GM19328 (cell line): Measurements from ENCODE around the gene FGFR4.
A peak's percentile ranks its signal among the peaks of the same experiment; 100 is the strongest.
"Not testable (repeated sequence)": the region's sequence is repeated elsewhere in the genome, so short reads cannot be mapped to it uniquely, and the experiment has no call there.

Source experiments
- ATAC-seq: cut with Tn5 transposase; IDR thresholded peaks from one replicate; pipeline ENCODE4 v1.9.1; 2021; ENCODE audit warnings: mild to moderate bottlenecking, moderate library complexity; ENCODE audit not compliant: unreplicated experiment

Gene FGFR4

DNA sequence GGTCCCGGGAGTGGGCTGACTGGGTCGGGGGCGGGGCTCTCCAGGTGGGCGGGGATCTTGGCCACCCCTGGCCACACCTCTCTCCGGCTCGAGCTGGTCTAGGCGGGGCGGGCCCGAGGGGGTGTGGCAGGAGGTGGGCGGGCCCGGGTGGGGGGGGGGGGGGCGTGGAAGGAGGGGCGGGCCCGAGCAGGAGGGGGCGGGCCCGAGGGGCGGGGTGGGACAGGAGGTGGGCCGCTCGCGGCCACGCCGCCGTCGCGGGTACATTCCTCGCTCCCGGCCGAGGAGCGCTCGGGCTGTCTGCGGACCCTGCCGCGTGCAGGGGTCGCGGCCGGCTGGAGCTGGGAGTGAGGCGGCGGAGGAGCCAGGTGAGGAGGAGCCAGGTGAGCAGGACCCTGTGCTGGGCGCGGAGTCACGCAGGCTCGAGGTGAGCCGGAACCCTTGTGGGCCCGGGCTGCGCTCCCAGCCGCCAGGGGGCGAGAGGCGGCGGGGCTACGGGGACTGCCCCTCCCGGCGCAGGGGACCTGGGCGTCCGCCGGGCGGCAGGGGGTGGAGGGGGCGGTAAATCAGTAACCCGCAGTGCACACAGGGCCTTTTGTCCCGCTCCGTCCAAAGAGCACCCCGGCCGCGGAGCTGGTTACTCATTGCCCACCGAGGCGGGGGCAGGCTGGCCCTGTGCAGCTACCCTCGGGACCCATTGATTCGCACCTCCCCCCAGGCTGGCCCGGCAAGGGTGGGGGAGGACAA lies at the start of gene FGFR4:
Gene FGFR4 (plus strand): TSS at position 262 of the 744 bp plus-strand sequence. CDS start 2,688 bp downstream, outside the sequence.
- no peak for ATAC-seq

DNA sequence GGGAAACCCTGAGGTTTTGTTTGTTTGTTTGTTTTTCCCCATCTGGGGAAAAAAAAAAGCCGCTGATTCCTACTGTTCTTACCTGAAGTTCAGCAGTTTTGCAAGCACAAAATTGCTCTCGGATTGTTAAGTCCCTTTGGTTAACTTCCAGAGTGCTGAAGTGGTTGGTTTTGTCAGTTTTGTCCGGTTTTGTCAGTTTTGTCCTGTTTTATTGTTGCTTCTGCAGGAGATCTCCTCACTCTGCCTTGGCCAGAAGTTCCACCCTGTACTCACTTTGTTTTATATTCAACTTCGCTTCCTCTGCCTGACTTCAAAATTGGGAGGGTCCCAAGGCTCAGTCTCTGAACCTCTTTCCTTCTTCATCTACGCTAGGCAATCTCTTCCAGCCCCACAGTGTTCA lies 49.8 kb upstream of the FGFR4 start:
- no peak for ATAC-seq

DNA sequence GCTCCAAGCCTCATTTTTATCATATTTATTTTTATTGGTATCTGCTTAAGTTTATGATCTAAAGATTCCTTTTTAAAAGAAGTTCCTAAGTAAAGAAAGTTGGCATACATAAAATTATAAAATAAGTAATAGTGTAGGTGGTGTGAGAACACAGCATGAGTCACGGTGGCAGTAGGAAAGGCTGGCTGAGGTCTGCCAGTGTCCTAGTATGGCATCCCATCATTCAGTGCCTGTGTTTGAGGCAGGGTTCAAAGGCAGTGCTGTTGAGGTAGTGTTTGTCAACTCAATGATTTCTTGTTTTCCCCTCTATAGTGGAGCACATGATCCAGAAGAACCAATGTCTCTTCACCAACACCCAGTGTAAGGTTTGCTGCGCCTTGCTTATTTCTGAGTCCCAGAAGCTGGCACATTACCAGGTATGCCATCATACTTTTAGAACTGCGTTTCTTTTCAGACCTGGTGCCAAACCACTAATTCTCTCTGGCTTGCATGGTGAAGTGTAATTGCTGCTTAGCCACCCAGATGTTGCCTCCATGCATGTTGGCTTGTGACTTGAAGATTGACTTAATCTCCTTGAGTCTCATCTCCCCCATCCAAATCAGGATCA lies 45.8 kb upstream of the FGFR4 start:
- ATAC-seq, result no peak

- ATAC-seq, result no peak
These were observed 44.8 kb upstream of the FGFR4 start for GRCh38 chr5:177041936-177042335.

DNA sequence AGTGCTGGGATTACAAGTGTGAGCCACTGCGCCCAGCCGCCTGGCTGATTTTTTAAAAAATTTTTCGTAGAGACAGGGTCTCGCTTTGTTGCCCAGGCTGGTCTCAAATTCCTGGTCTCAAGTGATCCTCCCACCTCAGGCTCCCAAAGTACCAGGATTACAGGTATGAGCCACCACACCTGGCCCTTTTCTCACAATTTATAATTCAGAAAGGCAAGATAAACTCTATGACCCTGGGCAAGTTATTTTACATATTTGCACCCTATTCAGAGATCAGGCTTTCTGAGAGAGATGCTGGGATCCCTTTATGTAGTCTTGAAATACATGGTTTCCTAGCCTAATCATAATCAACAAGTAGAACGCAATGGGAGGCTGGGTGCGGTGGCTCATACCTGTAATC lies 43.6 kb upstream of the FGFR4 start:
- ATAC-seq, result no peak

- no peak for ATAC-seq
These were observed 42.8 kb upstream of the FGFR4 start for GRCh38 chr5:177043958-177044357.

DNA sequence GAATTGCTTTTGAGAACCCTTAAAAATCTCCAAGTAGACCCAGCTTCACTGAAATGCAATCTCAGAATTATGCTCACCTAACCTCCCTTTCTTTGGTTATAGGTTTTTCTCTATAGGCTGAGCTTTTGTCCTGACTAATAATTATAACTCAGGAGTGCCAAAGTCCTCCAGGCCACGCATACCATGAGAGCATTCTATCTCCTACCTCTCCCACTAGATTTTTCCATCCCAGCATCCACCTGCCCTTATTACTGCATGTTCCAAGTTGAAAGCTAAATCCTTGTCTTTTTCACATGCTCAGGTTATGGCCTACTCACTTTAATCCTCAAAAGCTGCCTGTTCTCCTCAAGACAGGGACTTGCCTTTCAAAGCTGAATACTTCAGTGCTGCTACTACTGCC lies 42.1 kb upstream of the FGFR4 start:
- ATAC-seq, result no peak

- no peak for ATAC-seq
These were observed 41.1 kb upstream of the FGFR4 start for GRCh38 chr5:177045631-177046030.

GRCh38 chr5:177048531-177048930 lies 38.2 kb upstream of the FGFR4 start:
- not testable (repeated sequence) for ATAC-seq

- ATAC-seq, result no peak
These were observed 37.4 kb upstream of the FGFR4 start for GRCh38 chr5:177049285-177049684.

GRCh38 chr5:177064500-177065277 lies 22.0 kb upstream of the FGFR4 start:
- no peak for ATAC-seq

DNA sequence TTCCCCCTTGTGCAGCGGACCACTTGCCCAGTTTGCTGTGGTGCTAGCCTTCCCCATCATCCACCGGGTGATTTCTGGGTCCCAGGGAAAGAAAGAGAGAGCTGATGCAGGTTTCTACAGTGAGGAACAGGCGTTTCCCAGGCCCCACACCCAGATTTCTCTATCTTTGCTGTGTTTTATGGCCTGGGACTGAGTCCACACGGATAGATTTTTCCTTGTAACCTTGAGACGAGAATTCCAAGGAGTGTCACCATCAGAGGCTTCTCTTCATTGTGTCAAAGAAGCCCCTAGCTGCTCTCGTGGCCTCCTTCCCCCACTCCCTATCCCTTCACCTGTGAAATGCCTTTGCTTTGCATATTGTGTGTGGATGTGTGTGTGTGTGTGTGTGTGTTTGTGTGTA lies 21.2 kb upstream of the FGFR4 start:
- ATAC-seq, result no peak

DNA sequence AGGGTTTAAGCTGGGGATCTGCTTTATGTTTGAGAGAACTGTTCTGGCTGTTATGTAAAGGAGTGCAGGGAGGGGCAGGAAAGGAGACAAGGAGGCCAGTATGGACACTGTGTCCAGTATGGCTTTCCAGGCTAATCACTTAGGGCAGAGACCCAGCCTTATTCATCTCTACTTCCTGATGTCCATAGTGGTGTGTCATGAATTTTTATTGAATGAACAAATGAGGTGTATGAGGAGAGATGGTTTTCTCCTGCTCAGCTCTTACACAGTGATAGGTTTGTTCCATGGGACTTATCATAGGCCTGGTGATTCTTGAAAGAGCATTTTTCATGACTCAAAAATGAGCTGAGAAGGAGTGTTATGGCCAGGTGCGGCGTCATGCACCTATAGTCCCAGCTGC lies 20.5 kb upstream of the FGFR4 start:
- ATAC-seq, result no peak

DNA sequence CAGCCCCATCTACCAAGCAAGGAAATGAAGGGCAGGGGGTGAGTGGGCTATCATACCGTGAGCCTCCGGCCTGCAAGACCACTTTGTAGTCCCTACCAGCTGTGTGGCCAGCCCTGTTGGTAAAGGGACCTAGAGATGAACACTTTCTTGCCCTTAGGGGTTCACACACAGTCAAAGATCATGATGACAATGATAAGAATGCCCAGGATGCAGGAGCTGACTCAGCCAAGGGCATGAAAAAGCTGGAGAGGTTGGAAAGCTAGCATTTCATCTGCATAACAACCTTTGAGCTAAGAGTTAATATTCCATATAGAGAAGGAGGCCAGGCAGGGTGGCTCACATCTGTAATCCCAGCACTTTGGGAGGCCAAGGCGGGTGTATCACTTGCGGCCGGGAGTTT lies 19.2 kb upstream of the FGFR4 start:
- ATAC-seq, result no peak

DNA sequence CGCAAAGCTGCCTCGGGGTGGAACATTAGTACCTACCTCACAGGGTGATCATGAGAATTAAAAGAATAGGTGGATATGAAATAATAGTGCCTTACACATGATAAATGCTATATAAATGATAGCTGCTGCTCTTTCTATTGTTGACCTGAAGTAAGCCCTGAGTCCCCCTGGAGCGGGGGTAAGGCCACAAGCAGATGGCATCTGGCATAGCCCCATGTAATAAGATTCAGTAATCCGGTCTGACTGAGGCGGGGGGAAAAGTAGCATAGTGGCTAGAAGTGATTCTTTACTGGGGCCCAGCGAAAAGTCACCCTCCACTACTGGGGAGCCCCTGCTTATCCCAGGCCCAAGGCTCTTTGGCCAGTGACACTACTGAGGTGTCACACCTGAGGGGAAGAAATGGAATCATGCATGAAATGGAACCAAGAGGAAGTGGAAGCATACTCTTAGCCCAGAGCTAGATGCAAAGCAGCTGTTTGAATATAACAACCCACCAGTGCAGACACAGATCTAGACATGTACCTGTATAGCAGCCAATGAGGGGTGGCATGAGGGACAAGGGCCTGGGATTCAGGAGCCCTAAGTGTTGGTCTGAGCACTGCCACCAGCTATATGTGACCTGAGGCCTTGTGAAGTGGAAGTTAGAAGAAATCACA lies 16.1 kb upstream of the FGFR4 start:
- ATAC-seq, result no peak

- peak; percentile 62 for ATAC-seq
These were observed 14.9 kb upstream of the FGFR4 start for GRCh38 chr5:177071666-177072385.

GRCh38 chr5:177077335-177077734 lies 9.4 kb upstream of the FGFR4 start:
- ATAC-seq, result no peak

DNA sequence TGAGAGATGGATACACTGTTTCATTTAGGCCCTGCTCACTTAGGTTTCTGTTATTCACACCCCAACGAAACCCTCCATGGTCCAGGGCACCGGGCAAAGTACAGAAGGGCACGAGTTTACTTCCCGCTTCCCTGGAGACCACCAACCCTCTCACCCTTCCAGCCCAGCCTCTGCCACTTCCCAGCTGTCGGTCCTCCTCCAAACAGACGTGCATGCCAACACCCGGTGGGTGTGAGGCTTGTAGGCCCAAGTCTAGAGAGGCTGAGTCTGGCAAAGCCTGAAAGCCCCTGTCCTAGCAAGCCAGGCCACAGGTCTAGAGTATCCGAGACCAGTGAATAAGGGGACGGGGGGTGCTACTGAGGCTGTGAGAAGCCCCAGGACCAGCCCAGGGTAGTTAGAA lies 7.1 kb upstream of the FGFR4 start:
- no peak for ATAC-seq

- ATAC-seq, result no peak
These were observed 6.5 kb upstream of the FGFR4 start for GRCh38 chr5:177080265-177080664.

GRCh38 chr5:177081859-177082258 lies 4.9 kb upstream of the FGFR4 start:
- no peak for ATAC-seq

DNA sequence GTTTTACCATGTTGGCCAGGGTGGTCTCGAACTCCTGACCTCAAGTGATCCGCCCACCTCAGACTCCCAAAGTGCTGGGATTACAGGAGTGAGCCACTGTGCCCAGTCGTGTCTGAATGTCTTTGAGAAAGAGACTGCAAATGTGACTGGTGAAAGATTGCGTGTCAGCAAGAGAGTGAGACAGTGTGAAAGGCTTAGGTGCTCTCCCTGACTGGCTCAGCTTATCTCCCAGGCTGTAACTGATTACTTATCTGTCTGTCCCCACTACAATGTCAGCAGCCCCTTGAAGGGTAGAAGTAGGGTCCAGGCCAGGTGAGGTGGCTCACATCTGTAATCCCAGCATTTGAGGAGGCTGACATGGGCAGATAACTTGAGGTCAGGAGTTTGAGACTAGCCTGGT lies 3.4 kb upstream of the FGFR4 start:
- ATAC-seq, result no peak
